SK-N-SH (cell line): ENCODE measurements around the gene MSANTD7. TPM values are rescaled to one million over a fixed set of nuclear protein-coding genes. Genes with fewer than 3 reads are reported as not detected.

Source experiments
- CTCF ChIA-PET: fragments of 300-600, 350-600 bp; formaldehyde crosslinking; extraction: SDS; loops from one replicate; lab custom pipeline; 2021; lab: Yijun Ruan, JAX
- POLR2A ChIA-PET: fragments of 350-600 bp; sonication (Branson Sonifier 250); formaldehyde crosslinking; extraction: SDS; loops from one replicate; lab custom pipeline; 2020; ENCODE audit warnings: antibody characterized with exemption, inconsistent platforms; lab: Yijun Ruan, JAX
- DNase-seq: peaks from one replicate; pipeline ENCODE4 v3.0.0; 2012
- H2AFZ ChIP-seq: fragments of 200-600 bp; sonication (generic); 2 replicates; pipeline ENCODE4 v1.8.1; 2016; ENCODE audit warnings: antibody characterized with exemption, mild to moderate bottlenecking, low read depth
- H3F3A ChIP-seq: fragments of 200-600 bp; sonication (generic); replicated peaks from 2 replicates; pipeline ENCODE3; 2016; ENCODE audit warnings: antibody characterized with exemption, mild to moderate bottlenecking; ENCODE audit not compliant: insufficient read depth
- H3K27ac ChIP-seq, 2 experiments: fragments of 200-500 bp in 1 of 2; fragments of 200-600 bp in 1 of 2; sonication (Bioruptor generic) in 1 of 2; sonication (generic), shearing (Covaris generic) in 1 of 2; 2 replicates each; pipeline versions ENCODE4 v1.5.1 to v1.6.1; 2014 to 2016; ENCODE audit warnings: low read depth in 2 of 2, inconsistent platforms in 1 of 2, low read length in 1 of 2, mild to moderate bottlenecking in 1 of 2, mixed read lengths in 1 of 2
- H3K27me3 ChIP-seq: fragments of 200-600 bp; sonication (generic), shearing (Covaris generic); 2 replicates; pipeline ENCODE4 v1.6.1; 2016; ENCODE audit warnings: mixed run types; ENCODE audit not compliant: insufficient read depth
- H3K36me3 ChIP-seq, 2 experiments: fragments of 200-500 bp in 1 of 2; fragments of 200-600 bp in 1 of 2; sonication (Bioruptor generic) in 1 of 2; sonication (generic) in 1 of 2; replicated peaks in 1 of 2; 2 replicates each; pipeline versions ENCODE3 to v1.5.1; 2014 to 2016; ENCODE audit warnings: low read length in 1 of 2, mild to moderate bottlenecking in 1 of 2; ENCODE audit not compliant: insufficient read depth in 2 of 2, control insufficient read depth in 1 of 2
- H3K4me1 ChIP-seq, 2 experiments: fragments of 200-500 bp in 1 of 2; fragments of 200-600 bp in 1 of 2; sonication (Bioruptor generic) in 1 of 2; sonication (generic), shearing (Covaris generic) in 1 of 2; 2 replicates each; pipeline versions ENCODE4 v1.5.1 to v1.6.1; 2014 to 2016; ENCODE audit warnings: low read depth in 1 of 2, low read length in 1 of 2, mixed run types in 1 of 2; ENCODE audit not compliant: insufficient read depth in 2 of 2, control insufficient read depth in 1 of 2
- H3K4me2 ChIP-seq: fragments of 200-600 bp; sonication (generic), shearing (Covaris generic); 2 replicates; pipeline ENCODE4 v1.6.1; 2017; ENCODE audit warnings: mixed run types
- H3K4me3 ChIP-seq, 2 experiments: fragments of 200-500 bp in 1 of 2; fragments of 200-600 bp in 1 of 2; sonication (Bioruptor generic) in 1 of 2; sonication (generic), shearing (Covaris generic) in 1 of 2; 2 replicates each; pipeline versions ENCODE4 v1.5.1 to v1.8.1; 2014 to 2016; ENCODE audit warnings: low read depth in 2 of 2, inconsistent platforms in 1 of 2, low read length in 1 of 2, mild to moderate bottlenecking in 1 of 2, mixed read lengths in 1 of 2, moderate library complexity in 1 of 2
- H3K79me2 ChIP-seq: fragments of 200-600 bp; sonication (generic); 2 replicates; pipeline ENCODE4 v1.8.1; 2017; ENCODE audit warnings: mild to moderate bottlenecking; ENCODE audit not compliant: insufficient read depth
- H3K9ac ChIP-seq: fragments of 200-600 bp; sonication (generic); 2 replicates; pipeline ENCODE4 v1.6.1; 2017; ENCODE audit warnings: mixed run types
- H3K9me2 ChIP-seq: fragments of 200-600 bp; sonication (generic); 2 replicates; pipeline ENCODE4 v1.6.1; 2017; ENCODE audit warnings: mixed run types
- H3K9me3 ChIP-seq: fragments of 200-600 bp; sonication (generic); 2 replicates; pipeline ENCODE4 v1.6.1; 2017; ENCODE audit warnings: mixed run types, mild to moderate bottlenecking, moderate library complexity
- H4K20me1 ChIP-seq: fragments of 200-600 bp; sonication (generic); 2 replicates; pipeline ENCODE4 v1.6.1; 2017; ENCODE audit warnings: mild to moderate bottlenecking, mixed run types; ENCODE audit not compliant: insufficient read depth
- FOXM1 ChIP-seq: IDR thresholded peaks from 2 replicates; pipeline ENCODE4 v1.4.0; 2012; ENCODE audit warnings: low read depth, mild to moderate bottlenecking
- GABPA ChIP-seq: IDR thresholded peaks from 2 replicates; pipeline ENCODE4 v1.4.0; 2012; ENCODE audit warnings: low read depth, mild to moderate bottlenecking
- JUND ChIP-seq: IDR thresholded peaks from 2 replicates; pipeline ENCODE4 v1.4.0; 2012
- NFIC ChIP-seq: IDR thresholded peaks from 2 replicates; pipeline ENCODE4 v1.4.0; 2012; ENCODE audit warnings: borderline replicate concordance
- NRF1 ChIP-seq: IDR thresholded peaks from 2 replicates; pipeline ENCODE4 v1.6.1; 2012; ENCODE audit warnings: low read depth, mild to moderate bottlenecking, low read length
- RAD21 ChIP-seq: IDR thresholded peaks from 2 replicates; pipeline ENCODE4 v1.6.1; 2012; ENCODE audit warnings: mild to moderate bottlenecking, low read length
- RCOR1 ChIP-seq: fragments of 150-350 bp; IDR thresholded peaks from 2 replicates; pipeline ENCODE4 v1.6.1; 2017; ENCODE audit warnings: antibody characterized with exemption, low read length
- SMC3 ChIP-seq: IDR thresholded peaks from 2 replicates; pipeline ENCODE4 v1.6.1; 2012; ENCODE audit warnings: low read depth, low read length, improper control_type of control experiment
- TAF1 ChIP-seq: IDR thresholded peaks from 2 replicates; pipeline ENCODE4 v1.6.1; 2012; ENCODE audit warnings: low read depth, mild to moderate bottlenecking, low read length, moderate library complexity, borderline replicate concordance
- TEAD4 ChIP-seq: IDR thresholded peaks from 2 replicates; pipeline ENCODE4 v1.4.0; 2012; ENCODE audit warnings: mild to moderate bottlenecking, borderline replicate concordance; ENCODE audit not compliant: insufficient read depth
- WGBS: methylation state at CpG from one replicate; pipeline ENCODE4 v1.1.6; 2017; ENCODE audit warnings: low lambda C conversion rate; 5-methylcytosine and 5-hydroxymethylcytosine counted together
- polyA plus RNA-seq, 3 experiments: library from polyadenylated mRNA; depleted of rRNA; stranded (reverse); fragments of >200 nt; gene quantifications; 2 replicates each; pipeline ENCODE4 v1.2.3, GENCODE V29; 2012
- TF ChIP-seq, protein P1 (sequence below): IDR thresholded peaks from 2 replicates; pipeline ENCODE4 v1.4.0; 2012; ENCODE audit warnings: low read depth, borderline replicate concordance
- TF ChIP-seq, protein P2 (sequence below): fragments of 200-600 bp; sonication (generic); IDR thresholded peaks from 2 replicates; pipeline ENCODE4 v1.6.1; 2017; ENCODE audit warnings: antibody characterized with exemption, mild to moderate bottlenecking, moderate library complexity
- TF ChIP-seq, protein P3 (sequence below): IDR thresholded peaks from 2 replicates; pipeline ENCODE4 v1.6.1; 2012; ENCODE audit warnings: mild to moderate bottlenecking, low read depth, low read length, moderate library complexity

Gene MSANTD7
- polyA plus RNA-seq, 1 of the 3 experiments (the other 2 are of a cell fraction) = 3.2 TPM

DNA sequence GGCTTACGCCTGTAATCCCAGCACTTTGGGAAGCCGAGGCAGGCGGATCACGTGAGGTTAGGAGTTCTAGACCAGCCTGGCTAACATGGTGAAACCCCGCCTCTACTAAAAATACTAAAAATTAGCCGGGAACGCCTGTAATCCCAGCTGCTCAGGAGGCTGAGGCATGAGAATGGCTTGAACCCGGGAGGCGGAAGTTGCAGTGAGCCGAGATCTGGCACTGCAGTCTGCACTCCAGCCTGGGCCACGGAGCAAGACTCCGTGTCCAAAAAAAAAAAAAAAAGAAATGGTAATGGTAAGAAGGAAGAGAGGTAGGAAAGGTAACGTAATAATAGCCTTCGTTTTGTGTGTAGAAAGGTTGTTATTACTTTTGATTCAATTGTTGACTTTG is 1.2 kb downstream of the MSANTD7 start:
- WGBS = 3% methylated on average over 14 of the region's 14 CpGs
- peak overlapping the region in 1 of 2 experiments; percentile 81; a peak in 2 of 4 replicates for H3K27ac ChIP-seq
- ChIA-PET POLR2A (interaction anchor here (1.8 to 3.1 kb wide), 2 partner anchors 39 to 120 kb away, joined by 12 to 36 read pairs; partner anchors contain the start of genes MEIG1 and SUV39H2), CTCF (interaction anchor here (2.9 kb wide), 1 partner anchor 303 kb away, joined by 17 read pairs; no protein-coding TSS in a partner anchor)
- H4K20me1 ChIP-seq = no peaks in the 10 kb centered on the region
- H2AFZ ChIP-seq = no peak overlapping the region
- TF ChIP-seq JUND (no peak), GABPA (no peak), RAD21 (no peak), NFIC (no peak), SMC3 (no peak), TEAD4 (no peak), NRF1 (no peak), TAF1 (no peak), RCOR1 (no peak), FOXM1 (no peak)
- TF ChIP-seq, protein P1, sequence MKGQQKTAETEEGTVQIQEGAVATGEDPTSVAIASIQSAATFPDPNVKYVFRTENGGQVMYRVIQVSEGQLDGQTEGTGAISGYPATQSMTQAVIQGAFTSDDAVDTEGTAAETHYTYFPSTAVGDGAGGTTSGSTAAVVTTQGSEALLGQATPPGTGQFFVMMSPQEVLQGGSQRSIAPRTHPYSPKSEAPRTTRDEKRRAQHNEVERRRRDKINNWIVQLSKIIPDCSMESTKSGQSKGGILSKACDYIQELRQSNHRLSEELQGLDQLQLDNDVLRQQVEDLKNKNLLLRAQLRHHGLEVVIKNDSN = no peak
- TF ChIP-seq, protein P2, sequence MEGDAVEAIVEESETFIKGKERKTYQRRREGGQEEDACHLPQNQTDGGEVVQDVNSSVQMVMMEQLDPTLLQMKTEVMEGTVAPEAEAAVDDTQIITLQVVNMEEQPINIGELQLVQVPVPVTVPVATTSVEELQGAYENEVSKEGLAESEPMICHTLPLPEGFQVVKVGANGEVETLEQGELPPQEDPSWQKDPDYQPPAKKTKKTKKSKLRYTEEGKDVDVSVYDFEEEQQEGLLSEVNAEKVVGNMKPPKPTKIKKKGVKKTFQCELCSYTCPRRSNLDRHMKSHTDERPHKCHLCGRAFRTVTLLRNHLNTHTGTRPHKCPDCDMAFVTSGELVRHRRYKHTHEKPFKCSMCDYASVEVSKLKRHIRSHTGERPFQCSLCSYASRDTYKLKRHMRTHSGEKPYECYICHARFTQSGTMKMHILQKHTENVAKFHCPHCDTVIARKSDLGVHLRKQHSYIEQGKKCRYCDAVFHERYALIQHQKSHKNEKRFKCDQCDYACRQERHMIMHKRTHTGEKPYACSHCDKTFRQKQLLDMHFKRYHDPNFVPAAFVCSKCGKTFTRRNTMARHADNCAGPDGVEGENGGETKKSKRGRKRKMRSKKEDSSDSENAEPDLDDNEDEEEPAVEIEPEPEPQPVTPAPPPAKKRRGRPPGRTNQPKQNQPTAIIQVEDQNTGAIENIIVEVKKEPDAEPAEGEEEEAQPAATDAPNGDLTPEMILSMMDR = no peak
- TF ChIP-seq, protein P3, sequence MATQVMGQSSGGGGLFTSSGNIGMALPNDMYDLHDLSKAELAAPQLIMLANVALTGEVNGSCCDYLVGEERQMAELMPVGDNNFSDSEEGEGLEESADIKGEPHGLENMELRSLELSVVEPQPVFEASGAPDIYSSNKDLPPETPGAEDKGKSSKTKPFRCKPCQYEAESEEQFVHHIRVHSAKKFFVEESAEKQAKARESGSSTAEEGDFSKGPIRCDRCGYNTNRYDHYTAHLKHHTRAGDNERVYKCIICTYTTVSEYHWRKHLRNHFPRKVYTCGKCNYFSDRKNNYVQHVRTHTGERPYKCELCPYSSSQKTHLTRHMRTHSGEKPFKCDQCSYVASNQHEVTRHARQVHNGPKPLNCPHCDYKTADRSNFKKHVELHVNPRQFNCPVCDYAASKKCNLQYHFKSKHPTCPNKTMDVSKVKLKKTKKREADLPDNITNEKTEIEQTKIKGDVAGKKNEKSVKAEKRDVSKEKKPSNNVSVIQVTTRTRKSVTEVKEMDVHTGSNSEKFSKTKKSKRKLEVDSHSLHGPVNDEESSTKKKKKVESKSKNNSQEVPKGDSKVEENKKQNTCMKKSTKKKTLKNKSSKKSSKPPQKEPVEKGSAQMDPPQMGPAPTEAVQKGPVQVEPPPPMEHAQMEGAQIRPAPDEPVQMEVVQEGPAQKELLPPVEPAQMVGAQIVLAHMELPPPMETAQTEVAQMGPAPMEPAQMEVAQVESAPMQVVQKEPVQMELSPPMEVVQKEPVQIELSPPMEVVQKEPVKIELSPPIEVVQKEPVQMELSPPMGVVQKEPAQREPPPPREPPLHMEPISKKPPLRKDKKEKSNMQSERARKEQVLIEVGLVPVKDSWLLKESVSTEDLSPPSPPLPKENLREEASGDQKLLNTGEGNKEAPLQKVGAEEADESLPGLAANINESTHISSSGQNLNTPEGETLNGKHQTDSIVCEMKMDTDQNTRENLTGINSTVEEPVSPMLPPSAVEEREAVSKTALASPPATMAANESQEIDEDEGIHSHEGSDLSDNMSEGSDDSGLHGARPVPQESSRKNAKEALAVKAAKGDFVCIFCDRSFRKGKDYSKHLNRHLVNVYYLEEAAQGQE = no peak
- H3F3A ChIP-seq = no peaks in the 10 kb centered on the region
- H3K27me3 ChIP-seq = no peaks in the 10 kb centered on the region
- peak overlapping the region; percentile 88 for H3K4me2 ChIP-seq
- H3K79me2 ChIP-seq = peaks cover 41% of the 10 kb centered on the region
- H3K9me3 ChIP-seq = no peaks in the 10 kb centered on the region
- no peaks in the 10 kb centered on the region for H3K9me2 ChIP-seq
- H3K4me3 ChIP-seq = peak overlapping the region; percentile 93 to 99
- H3K9ac ChIP-seq = peak overlapping the region; percentile 92
- H3K36me3 ChIP-seq = peaks cover 34 to 42% of the 10 kb centered on the region in 2 experiments
- H3K4me1 ChIP-seq = peaks cover 0 to 7% of the 10 kb centered on the region in 2 experiments; a peak in 1 of 4 replicates
- DNase-seq = no peak
